Upper lobe of right lung (tissue), 1 donor: Measurements from ENCODE around the gene FSTL5. TPM values are rescaled to one million over a fixed set of nuclear protein-coding genes. Genes with fewer than 3 reads are reported as not detected.

Experiments
- ATAC-seq: fragments of 200-7000 bp; cut with Tn5 transposase; one replicate; pipeline ENCODE4 v1.9.1; 2020; ENCODE audit warnings: mild to moderate bottlenecking, moderate library complexity
- DNase-seq: peaks from one replicate; pipeline ENCODE4 v3.0.0-alpha.2; 2020
- H3K27ac ChIP-seq: fragments of 200-600 bp; one replicate; pipeline ENCODE4 v1.8.0; 2022
- H3K27me3 ChIP-seq: fragments of 200-600 bp; one replicate; pipeline ENCODE4 v1.8.0; 2022; ENCODE audit warnings: mild to moderate bottlenecking
- H3K36me3 ChIP-seq: fragments of 200-600 bp; one replicate; pipeline ENCODE4 v1.8.0; 2022
- H3K4me1 ChIP-seq: fragments of 200-600 bp; one replicate; pipeline ENCODE4 v1.8.0; 2022
- H3K4me3 ChIP-seq: fragments of 200-600 bp; one replicate; pipeline ENCODE4 v1.8.0; 2022; ENCODE audit warnings: mild to moderate bottlenecking
- H3K9me3 ChIP-seq: fragments of 200-600 bp; one replicate; pipeline ENCODE4 v1.8.0; 2022
- CTCF ChIP-seq: fragments of 200-600 bp; IDR thresholded peaks from one replicate; pipeline ENCODE4 v1.8.0; 2022; ENCODE audit warnings: antibody characterized with exemption
- intact Hi-C: fragments of 100-400 bp; cut with DNase I; formaldehyde crosslinking; loops from one replicate; pipeline ENCODE4 v1.11.0; 2022
- total RNA-seq: library from RNA; stranded (reverse); fragmentation: NEBNext Ultra II Directional; extraction: Animal tissue kit (Norgen Biotek cat#: 25700); gene quantifications from one replicate; pipeline ENCODE4 v1.2.1, GENCODE V29; 2021
- donor health status: DM: no; HTN: yes; CAD: no; lungs with severe emphysema.

FSTL5 gene
- total RNA-seq, 1 donor from 2014 or later, result 0.12 TPM

GRCh38 chr4:161393602-161394001, 770.2 kb downstream of the FSTL5 start:
- Histone ChIP-seq H3K27me3 (no peaks in the 10 kb centered on the region), H3K36me3 (no peaks in the 10 kb centered on the region), H3K9me3 (no peaks in the 10 kb centered on the region), H3K27ac (no peak overlapping the region), H3K4me1 (no peaks in the 10 kb centered on the region), H3K4me3 (no peak overlapping the region)
- ATAC-seq (no peak), DNase-seq (no peak)
- intact Hi-C loops, result no loop called here
- no peak for TF ChIP-seq CTCF

- H3K36me3 ChIP-seq, result no peaks in the 10 kb centered on the region
- H3K4me1 ChIP-seq, result no peaks in the 10 kb centered on the region
- ATAC-seq (no peak), DNase-seq (no peak)
- no peaks in the 10 kb centered on the region for H3K9me3 ChIP-seq
- intact Hi-C loops, result no loop called here
- no peak overlapping the region for H3K27ac ChIP-seq
- no peaks in the 10 kb centered on the region for H3K27me3 ChIP-seq
- H3K4me3 ChIP-seq, result no peak overlapping the region
- TF ChIP-seq CTCF, result no peak
Measured at GRCh38 chr4:161382655-161383054, 781.1 kb downstream of the FSTL5 start.

GRCh38 chr4:161376275-161376674, 787.5 kb downstream of the FSTL5 start:
- no peak for DNase-seq
- H3K9me3 ChIP-seq, result no peaks in the 10 kb centered on the region
- no peaks in the 10 kb centered on the region for H3K27me3 ChIP-seq
- no peak for ATAC-seq
- no peak overlapping the region for H3K27ac ChIP-seq
- no peaks in the 10 kb centered on the region for H3K36me3 ChIP-seq
- no peak for TF ChIP-seq CTCF
- no peaks in the 10 kb centered on the region for H3K4me1 ChIP-seq
- no peak overlapping the region for H3K4me3 ChIP-seq
- intact Hi-C loops, result no loop called here

GRCh38 chr4:161364681-161365080, 799.1 kb downstream of the FSTL5 start:
- no peaks in the 10 kb centered on the region for H3K9me3 ChIP-seq
- no peaks in the 10 kb centered on the region for H3K27me3 ChIP-seq
- intact Hi-C loops, result no loop called here
- no peaks in the 10 kb centered on the region for H3K4me1 ChIP-seq
- ATAC-seq (no peak), DNase-seq (no peak)
- H3K36me3 ChIP-seq, result no peaks in the 10 kb centered on the region
- H3K4me3 ChIP-seq, result no peak overlapping the region
- no peak for TF ChIP-seq CTCF
- no peak overlapping the region for H3K27ac ChIP-seq

GRCh38 chr4:161360982-161361381, 802.8 kb downstream of the FSTL5 start:
- Histone ChIP-seq H3K9me3 (no peaks in the 10 kb centered on the region), H3K27me3 (no peaks in the 10 kb centered on the region), H3K27ac (no peak overlapping the region), H3K4me3 (no peak overlapping the region), H3K36me3 (no peaks in the 10 kb centered on the region), H3K4me1 (no peaks in the 10 kb centered on the region)
- ATAC-seq (no peak), DNase-seq (no peak)
- intact Hi-C loops, result no loop called here
- no peak for TF ChIP-seq CTCF

GRCh38 chr4:161359491-161359890, 804.3 kb downstream of the FSTL5 start:
- intact Hi-C loops, result no loop called here
- no peak for DNase-seq
- H3K36me3 ChIP-seq, result no peaks in the 10 kb centered on the region

More at GRCh38 chr4:161359491-161359890, 804.3 kb downstream of the FSTL5 start:
- no peak for ATAC-seq
- Histone ChIP-seq H3K27ac (no peak overlapping the region), H3K4me1 (no peaks in the 10 kb centered on the region), H3K27me3 (no peaks in the 10 kb centered on the region), H3K4me3 (no peak overlapping the region), H3K9me3 (no peaks in the 10 kb centered on the region)
- TF ChIP-seq CTCF, result no peak
